Measurements from ENCODE around the gene PDCD2L. TPM values are rescaled to one million over a fixed set of nuclear protein-coding genes. Genes with fewer than 3 reads are reported as not detected.
"Not testable (repeated sequence)": the region's sequence is repeated elsewhere in the genome, so short reads cannot be mapped to it uniquely, and the experiment has no call there.

PDCD2L gene
- total RNA-seq, 4 donors from 2014 or later, result 6.1 to 12.8 (median 9.2) TPM

DNA sequence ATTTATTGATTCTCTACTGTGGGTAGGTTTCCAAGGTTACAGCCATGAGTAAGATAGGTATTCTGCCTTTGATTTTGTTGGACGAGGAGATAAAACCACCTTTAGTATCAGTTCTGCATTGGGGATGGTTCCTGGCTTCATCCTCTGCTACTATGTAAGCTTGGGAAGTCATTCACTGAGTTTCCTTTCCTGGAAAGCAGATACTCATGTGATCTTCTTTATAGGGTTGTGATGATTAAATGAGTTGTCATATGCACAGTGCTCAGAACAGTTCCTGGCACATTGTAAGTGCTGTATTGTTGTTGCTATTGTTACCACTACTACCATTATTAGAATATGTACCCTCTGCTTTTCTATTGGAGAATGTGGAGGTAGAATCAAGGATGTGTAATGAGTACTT is 64.2 kb downstream of the PDCD2L start:
- no peak for ATAC-seq (ENCODE audit: low FRiP score)
- TF ChIP-seq CTCF (IDR thresholded peaks at IDR 0.05), result no peak
- no peak for DNase-seq (ENCODE audit: low spot score)

- ATAC-seq (ENCODE audit: low FRiP score); DNase-seq (ENCODE audit: low spot score): not testable (repeated sequence)
These were observed 64.8 kb downstream of the PDCD2L start for GRCh38 chr19:34469026-34469425.

GRCh38 chr19:34471906-34472700 is 67.9 kb downstream of the PDCD2L start:
- ATAC-seq (ENCODE audit: low FRiP score), result no peak
- no peak for TF ChIP-seq CTCF (IDR thresholded peaks at IDR 0.05)
- DNase-seq (ENCODE audit: low spot score), result no peak

DNA sequence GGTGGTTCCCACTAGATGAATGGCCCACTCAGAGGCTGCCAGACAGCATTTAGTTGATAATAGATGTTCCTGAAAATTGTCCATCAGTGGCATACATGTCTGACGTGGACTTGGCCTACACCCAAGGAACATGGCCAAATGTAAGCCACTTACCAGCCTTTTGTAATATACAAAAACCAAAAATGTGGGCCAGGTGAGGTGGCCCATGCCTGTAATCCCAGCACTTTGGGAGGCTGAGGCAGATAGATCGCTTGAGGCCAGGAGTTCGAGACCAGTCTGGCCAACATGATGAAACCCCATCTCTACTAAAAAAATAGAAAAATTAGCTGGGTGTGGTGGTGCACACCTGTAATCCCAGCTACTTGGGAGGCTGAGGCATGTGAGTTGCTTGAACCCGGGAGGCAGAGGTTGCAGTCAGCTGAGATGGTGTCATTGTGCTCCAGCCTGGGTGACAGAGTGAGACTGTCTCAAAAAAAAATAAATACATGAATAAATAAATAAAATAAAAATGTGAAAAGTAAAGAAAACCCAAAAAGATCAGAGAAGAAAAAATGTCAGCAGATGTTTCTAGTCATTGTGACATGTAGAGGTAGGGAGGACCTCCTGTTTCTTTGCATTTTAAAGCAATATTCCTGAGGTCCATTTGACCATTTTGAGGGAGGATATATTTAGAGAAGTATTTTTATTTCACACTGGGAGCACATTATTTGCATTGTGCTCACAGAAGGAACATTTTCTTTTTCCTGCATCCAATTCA is 70.2 kb downstream of the PDCD2L start:
- TF ChIP-seq CTCF (IDR thresholded peaks at IDR 0.05), result no peak
- ATAC-seq (ENCODE audit: low FRiP score) (no peak), DNase-seq (ENCODE audit: low spot score) (no peak)

GRCh38 chr19:34475026-34475974 is 71.1 kb downstream of the PDCD2L start:
- no peak for TF ChIP-seq CTCF (IDR thresholded peaks at IDR 0.05)
- no peak for DNase-seq (ENCODE audit: low spot score)
- peak; percentile 72 for ATAC-seq (ENCODE audit: low FRiP score)

Other genes starting within 250 kb of the PDCD2L start
- 100 to 1,000 TPM in 1 of 4 donors, 10 to 100 TPM in 3; 63.0 to 128 (median 93.1) TPM for gene LSM14A, start 231.9 kb upstream of the PDCD2L start, total RNA-seq
- 10 to 100 TPM; 18.4 to 50.6 (median 31.7) TPM for gene GARRE1, start 149.8 kb upstream of the PDCD2L start, total RNA-seq
- gene GPI, start 39.2 kb upstream of the PDCD2L start, total RNA-seq, result 100 to 1,000 TPM; 156 to 258 (median 211) TPM
- 100 to 1,000 TPM; 106 to 170 (median 152) TPM for gene UBA2, start 24.0 kb downstream of the PDCD2L start, total RNA-seq
- 10 to 100 TPM; 12.3 to 26.4 (median 19.6) TPM for gene WTIP, start 77.4 kb downstream of the PDCD2L start, total RNA-seq